Erythroblast (primary cell): ENCODE results near the gene BEND2.

Experiments
- GATA1 ChIP-seq: IDR thresholded peaks from 2 replicates; pipeline ENCODE4 v1.6.1; 2011; ENCODE audit warnings: low read depth, mild to moderate bottlenecking, control low read depth, low read length, moderate library complexity
- POLR2A ChIP-seq: IDR thresholded peaks from 2 replicates; pipeline ENCODE4 v1.6.1; 2011; ENCODE audit warnings: mild to moderate bottlenecking, low read length

GRCh38 chrX:18170910-18171309 lies 49.8 kb downstream of the BEND2 start:
- TF ChIP-seq POLR2A: no peak
- no peak for TF ChIP-seq GATA1
